HG03045 (cell line): ENCODE measurements around the gene IHH.

ENCODE experiments used
- ATAC-seq: cut with Tn5 transposase; IDR thresholded peaks from one replicate; pipeline ENCODE4 v1.9.1; 2021; ENCODE audit warnings: mild to moderate bottlenecking, moderate library complexity; ENCODE audit not compliant: unreplicated experiment

IHH gene

DNA sequence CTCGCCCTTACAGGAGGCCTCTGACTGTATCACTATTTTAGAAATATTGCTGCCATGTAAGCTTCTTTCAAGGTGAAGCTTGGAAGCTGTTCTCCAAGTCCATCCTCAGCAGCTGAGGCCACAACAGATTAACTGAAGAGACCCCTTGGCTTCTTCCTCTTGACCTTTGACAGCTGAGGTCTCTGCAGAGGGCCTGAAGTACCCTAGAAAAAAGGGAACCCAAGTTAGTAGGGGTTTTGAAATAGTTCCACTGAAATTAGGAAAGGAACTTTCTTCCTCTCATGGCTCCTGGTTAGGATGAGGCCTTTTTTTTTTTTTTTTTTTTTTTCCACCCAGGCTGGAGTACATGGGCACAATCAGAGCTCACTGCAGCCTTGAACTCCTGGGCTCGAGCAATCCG lies 15.5 kb upstream of the IHH start:
- no peak for ATAC-seq

GRCh38 chr2:219073413-219074129 lies 12.8 kb upstream of the IHH start:
- no peak for ATAC-seq

GRCh38 chr2:219072741-219073250 lies 12.1 kb upstream of the IHH start:
- no peak for ATAC-seq

DNA sequence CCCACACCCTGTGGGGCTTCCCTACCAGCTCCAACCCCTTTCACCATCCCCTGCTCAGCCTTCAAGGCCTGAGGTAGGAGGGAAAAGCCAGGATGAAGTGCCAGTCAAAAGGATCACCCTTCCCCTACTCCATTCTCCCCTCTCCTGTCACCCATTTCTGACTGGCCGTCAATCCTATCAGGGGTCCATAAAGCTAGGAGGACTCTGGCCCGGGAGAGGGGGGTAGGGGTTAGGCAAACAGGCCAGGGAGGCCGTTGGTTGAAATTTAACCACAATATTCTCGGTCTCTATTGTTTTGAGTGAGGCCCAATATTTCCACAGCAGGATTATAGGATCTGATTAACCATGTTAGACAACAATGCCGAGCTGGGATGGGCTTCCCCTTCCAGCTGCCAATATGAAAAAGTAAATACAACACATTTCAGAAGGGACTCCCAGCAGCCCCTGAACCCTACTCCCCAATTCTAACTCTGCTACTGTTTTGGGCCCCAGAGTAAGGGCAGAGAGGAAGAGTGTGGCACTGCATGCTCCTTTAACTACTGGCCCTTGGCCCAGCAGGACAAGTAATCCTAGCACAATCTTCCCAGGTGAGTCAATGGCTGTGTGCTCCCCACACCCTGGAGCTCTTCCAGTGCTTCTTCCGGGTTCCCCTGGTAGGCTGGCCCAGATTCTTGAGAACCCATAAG lies 10.6 kb upstream of the IHH start:
- no peak for ATAC-seq

DNA sequence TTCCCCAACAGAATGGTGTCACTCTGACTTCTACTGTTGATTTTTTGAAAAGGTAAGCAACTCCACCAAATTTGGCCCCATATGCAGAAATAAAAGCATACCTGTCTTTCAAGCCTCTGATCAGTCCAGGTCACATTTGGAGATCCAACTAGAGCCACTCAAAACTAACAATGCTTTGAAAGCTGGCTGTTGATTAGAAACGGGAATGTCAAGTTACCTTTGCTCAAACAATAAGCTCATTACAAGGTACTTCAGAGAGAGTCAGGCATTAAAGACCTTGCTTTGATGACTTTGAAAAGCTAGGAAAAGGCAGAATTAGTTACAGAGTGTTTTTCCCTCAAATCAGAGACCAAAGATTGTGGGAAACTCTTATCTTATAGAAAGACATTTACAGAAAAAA lies 4.8 kb upstream of the IHH start:
- ATAC-seq, result no peak

- no peak for ATAC-seq
These were observed 1.4 kb upstream of the IHH start for GRCh38 chr2:219062081-219062480.

- no peak for ATAC-seq
These were observed 717 bp downstream of the IHH start for GRCh38 chr2:219059725-219060682.

GRCh38 chr2:219059375-219059724 lies 1.4 kb downstream of the IHH start:
- no peak for ATAC-seq

DNA sequence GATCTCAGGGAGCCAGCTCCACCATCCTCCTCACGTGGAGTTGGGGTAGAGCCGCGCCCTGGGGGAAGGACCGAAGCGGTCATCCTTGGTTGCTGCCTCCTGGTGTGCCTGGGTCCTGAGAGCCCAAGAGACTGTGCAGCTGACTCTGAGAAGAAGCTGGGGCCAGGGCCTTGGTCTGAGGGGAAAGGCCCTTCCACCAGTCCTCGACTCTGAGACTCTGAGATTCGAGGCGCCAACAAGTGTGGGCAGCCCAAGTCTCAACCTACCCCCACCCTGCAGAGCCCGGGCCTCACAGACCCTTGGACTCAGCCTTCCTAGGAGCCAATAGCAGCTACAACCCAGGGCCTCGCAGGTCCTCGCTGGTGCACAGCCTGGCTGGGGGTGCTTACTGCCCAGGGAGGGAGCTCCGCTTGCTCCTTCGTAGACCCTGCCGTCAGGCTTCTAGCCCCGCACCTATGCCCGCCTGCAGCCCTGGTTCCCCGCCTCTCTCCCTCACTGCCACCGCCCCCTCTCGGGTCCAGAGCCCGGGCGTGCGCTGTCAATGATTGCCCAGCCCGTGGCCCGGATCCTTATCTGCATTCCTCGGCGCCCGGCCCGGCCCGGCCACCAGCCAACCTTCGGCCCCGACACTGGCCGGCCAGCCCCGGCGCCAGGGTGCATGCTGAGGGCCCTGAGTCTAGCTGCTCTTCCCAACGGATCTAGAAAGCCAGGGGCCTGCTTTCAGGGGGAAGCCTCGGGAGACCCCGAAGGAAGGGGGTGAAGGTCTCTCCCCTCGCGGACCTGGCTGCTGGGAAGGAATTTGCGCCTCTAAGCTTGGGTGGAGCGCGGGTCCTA lies 2.0 kb downstream of the IHH start:
- no peak for ATAC-seq

DNA sequence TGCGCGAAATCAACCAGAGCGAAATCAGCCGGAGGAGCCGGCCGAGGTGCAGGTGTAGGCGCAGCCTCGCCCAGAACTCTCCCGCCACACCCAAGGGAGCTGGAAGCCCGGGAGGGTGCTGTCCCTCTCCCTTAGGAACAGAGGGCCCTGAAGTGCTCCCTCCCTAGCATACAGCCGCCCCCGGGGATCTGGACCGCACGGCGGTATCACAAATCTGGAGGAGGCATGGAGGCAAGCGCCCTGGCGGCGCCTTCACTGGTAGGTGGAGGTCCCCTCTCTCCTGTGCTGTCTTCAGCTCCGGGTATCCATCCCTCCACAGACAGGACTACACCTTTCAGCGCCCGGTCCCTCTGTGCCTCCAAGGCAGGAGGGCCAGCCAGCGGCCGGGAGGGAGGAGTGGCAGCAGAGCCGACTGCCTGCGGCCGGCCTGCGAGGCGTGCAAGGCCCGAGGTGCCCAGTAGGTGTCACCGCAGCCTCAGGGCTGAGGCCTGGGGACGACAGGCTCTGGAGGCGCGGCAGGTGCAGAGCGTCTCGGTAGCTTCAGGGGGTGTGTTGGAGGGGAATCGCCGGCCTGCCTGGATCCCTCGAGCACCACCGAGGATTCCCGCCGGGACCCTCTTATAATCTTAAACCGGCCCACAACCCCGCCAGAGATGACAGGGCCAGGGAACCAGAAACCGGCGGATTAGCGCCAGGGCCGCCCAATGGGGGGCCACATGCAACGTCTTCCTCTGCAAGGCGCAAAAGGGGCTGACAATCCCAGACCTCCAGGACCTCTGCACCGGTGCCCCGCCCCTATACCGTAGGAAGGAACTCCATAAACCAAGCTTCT lies 2.8 kb downstream of the IHH start:
- ATAC-seq, result peak; percentile 80

DNA sequence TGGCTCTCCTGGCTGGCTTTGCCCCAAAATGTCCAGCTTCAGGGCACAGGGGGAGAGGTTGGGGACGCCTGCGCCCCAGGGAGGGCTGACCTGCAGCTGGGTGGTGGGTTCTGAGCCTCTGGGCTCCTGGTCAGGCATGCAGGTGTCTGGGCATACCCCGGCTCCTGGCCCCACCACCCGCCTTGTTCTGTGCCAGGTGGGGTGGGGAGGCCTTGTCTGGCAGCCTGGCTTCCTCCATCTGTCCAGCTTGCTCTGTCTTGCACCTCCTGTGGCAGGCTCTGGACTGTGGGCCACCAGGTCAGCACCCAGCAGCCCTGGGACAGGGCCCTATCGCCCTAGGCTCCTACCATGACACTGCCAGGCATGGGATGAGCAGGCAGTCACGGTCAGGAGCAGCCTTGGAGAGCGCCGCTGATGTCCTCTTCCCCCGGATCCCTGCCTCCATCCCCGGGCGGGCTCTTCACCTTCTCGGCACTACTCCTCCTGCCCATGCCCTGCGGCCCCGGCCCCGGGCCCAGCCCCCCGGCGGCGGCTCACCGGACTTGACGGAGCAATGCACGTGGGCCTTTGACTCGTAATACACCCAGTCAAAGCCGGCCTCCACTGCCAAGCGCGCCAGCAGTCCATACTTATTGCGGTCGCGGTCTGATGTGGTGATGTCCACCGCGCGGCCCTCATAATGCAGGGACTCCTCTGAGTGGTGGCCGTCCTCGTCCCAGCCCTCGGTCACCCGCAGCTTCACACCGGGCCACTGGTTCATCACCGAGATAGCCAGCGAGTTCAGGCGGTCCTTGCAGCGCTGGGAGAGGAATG lies 3.6 kb downstream of the IHH start:
- ATAC-seq, result no peak

DNA sequence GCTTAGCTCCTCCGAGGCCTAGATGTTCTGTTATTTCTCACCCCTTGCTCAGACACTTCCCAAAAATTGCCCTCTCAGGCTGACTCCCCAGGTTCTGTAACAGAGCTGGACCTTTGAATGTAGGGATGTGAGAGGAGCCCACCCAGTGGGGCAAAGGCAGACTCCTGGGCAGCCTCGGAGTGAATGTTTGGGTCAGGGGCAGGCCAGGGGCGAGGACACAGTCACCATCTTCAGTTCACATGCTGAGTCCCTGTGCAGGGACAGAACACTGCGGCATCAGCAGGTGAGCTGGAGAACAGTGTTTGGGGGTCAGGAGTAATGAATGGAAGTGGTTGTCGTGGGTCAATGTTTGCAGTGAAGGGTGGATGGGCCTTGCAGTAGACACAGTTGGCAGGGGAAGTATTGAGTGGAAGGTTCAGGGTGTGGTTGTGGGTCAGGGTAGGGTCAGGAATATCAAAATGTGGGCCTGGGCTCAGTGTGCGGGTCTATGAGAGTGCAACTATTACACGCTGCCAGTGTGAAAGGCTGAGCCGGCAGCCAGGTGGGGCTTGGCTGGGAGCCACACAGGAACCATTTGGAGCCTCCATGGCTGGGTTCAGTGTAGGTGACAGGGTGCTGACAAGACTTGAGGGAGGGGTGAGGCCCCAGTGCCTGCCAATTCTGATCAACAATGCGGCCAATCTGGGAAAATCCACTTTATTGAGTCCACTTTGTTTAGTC lies 4.4 kb downstream of the IHH start:
- ATAC-seq, result no peak

GRCh38 chr2:219054956-219055903 lies 5.5 kb downstream of the IHH start:
- ATAC-seq, result no peak

DNA sequence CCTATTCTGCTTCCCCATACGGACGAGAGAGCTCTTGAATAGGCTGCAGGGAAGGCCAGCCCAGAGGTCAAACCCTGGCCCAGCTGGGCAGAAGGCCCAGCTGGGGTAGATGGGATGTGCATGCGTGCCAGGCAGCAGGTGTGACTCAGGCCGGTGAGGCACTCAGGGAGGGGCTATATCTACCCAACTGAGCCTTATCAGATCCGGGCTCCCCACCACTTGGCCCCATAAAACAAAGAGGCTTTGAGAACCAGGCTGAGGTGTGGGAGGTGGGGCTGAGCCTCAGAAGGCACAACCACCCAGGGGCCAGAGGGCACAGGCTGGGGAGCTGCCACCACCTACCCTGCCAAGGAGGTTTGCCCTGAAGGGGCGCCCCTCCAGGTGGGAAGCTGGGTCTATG lies 11.4 kb downstream of the IHH start:
- no peak for ATAC-seq

DNA sequence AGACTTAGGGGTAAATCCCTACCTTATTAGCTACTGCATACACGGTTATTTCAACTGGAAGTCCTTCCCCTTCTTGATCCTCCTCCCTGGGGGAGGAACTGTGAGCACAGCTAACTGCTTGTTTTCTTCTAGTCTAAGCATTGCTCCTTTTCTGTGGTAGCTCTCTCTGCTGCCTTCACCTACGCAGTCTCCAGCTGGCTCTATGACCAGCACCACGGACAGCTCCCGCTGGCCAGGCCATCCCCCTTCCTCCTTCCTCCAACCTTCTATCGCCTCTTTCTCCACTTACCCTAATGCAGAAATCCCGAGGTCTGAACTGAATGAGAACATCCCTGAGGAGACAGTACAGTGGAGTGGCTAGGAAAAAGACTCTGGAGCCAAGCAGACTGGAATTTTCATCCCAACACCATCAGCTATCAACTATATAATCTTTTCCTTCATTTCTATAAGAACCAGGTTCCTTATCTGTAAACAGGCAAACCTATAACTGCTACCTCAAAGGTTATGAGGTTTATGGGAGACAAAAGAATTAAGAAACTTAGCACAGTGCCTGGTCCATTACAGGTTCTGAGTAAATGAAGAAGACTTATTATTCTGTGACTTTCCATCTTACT lies 14.7 kb downstream of the IHH start:
- no peak for ATAC-seq

DNA sequence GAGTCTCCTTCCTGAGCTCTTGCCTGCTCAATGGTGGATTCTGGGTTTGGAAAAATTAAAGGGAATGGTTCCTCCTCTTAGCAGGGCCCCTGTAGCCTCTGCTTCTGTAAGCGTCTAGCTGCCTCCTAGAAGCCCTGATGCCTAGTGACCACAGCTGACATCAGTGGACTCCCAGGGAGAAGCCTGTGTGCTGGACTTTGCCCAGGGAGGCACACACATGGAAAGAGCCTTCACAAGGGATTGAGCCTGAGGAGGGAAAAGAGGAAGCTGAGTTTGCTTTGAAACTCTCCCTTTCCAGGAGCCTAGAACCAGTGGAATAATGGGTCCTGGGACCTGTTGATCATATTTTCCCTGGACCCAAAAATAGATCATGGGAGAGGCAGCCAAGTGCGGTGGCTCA lies 18.0 kb downstream of the IHH start:
- no peak for ATAC-seq

DNA sequence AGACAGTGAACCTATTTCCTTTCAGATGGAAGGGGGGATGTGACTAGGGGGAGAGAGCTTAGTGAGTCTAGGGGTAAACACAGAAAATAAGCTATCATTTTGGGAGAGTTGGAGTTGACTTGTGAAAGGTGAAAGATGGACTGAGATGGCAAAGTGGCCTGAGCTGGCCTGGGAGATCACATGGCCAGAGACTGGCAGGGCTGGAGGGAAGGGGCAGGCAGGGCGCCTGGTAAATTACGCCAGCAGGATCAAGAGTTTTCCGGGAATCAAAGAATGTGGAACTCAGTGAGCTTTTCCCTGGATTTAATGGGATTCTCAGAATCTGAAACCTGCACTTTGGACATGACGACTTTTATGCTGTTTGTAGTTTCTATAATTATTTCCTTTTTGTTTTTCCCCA lies 18.6 kb downstream of the IHH start:
- ATAC-seq, result no peak
